Lower lobe of right lung (tissue), 2 donors: Measurements from ENCODE around the gene SNX27. TPM values are rescaled to one million over a fixed set of nuclear protein-coding genes. Genes with fewer than 3 reads are reported as not detected.

Experiments
- ATAC-seq, 2 donors: fragments of 200-7000 bp; cut with Tn5 transposase; one replicate each; pipeline ENCODE4 v1.9.1; 2020 to 2022; ENCODE audit warnings: mild to moderate bottlenecking in 2 of 2, moderate library complexity in 2 of 2
- DNase-seq: peaks from one replicate; pipeline ENCODE4 v3.0.0-alpha.2; 2020
- H3K27ac ChIP-seq: fragments of 200-600 bp; one replicate; pipeline ENCODE4 v1.8.0; 2022
- H3K27me3 ChIP-seq: fragments of 200-600 bp; one replicate; pipeline ENCODE4 v1.8.0; 2022; ENCODE audit warnings: low read depth
- H3K36me3 ChIP-seq: fragments of 200-600 bp; one replicate; pipeline ENCODE4 v1.8.0; 2022; ENCODE audit warnings: mild to moderate bottlenecking
- H3K4me1 ChIP-seq: fragments of 200-600 bp; one replicate; pipeline ENCODE4 v1.8.0; 2022
- H3K4me3 ChIP-seq: fragments of 200-600 bp; one replicate; pipeline ENCODE4 v1.8.0; 2022; ENCODE audit warnings: mild to moderate bottlenecking
- H3K9me3 ChIP-seq: fragments of 200-600 bp; one replicate; pipeline ENCODE4 v1.8.0; 2022
- intact Hi-C: fragments of 100-400 bp; cut with DNase I; formaldehyde crosslinking; loops from one replicate; pipeline ENCODE4 v1.11.0; 2022
- total RNA-seq: library from RNA; stranded (reverse); fragmentation: NEBNext Ultra II Directional; extraction: Animal tissue kit (Norgen Biotek cat#: 25700); gene quantifications from one replicate; pipeline ENCODE4 v1.2.1, GENCODE V29; 2021
- TF ChIP-seq, protein P1 (sequence below): fragments of 200-600 bp; IDR thresholded peaks from one replicate; pipeline ENCODE4 v1.8.0; 2022; ENCODE audit warnings: antibody characterized with exemption, mild to moderate bottlenecking
- donor health status: DM: no; HTN: yes; CAD: no; lungs with severe emphysema.

The SNX27 gene
- total RNA-seq, 1 donor from 2014 or later: 66.5 TPM

GRCh38 chr1:151705753-151706463 lies 94.1 kb downstream of the SNX27 start:
- H3K27ac ChIP-seq: no peak overlapping the region
- H3K9me3 ChIP-seq: no peaks in the 10 kb centered on the region
- no peaks in the 10 kb centered on the region for H3K27me3 ChIP-seq
- no peak overlapping the region for H3K4me3 ChIP-seq
- peaks cover 14% of the 10 kb centered on the region for H3K36me3 ChIP-seq
- ATAC-seq: peak; percentile 25 to 39
- intact Hi-C loops: no loop called here
- TF ChIP-seq, protein P1, sequence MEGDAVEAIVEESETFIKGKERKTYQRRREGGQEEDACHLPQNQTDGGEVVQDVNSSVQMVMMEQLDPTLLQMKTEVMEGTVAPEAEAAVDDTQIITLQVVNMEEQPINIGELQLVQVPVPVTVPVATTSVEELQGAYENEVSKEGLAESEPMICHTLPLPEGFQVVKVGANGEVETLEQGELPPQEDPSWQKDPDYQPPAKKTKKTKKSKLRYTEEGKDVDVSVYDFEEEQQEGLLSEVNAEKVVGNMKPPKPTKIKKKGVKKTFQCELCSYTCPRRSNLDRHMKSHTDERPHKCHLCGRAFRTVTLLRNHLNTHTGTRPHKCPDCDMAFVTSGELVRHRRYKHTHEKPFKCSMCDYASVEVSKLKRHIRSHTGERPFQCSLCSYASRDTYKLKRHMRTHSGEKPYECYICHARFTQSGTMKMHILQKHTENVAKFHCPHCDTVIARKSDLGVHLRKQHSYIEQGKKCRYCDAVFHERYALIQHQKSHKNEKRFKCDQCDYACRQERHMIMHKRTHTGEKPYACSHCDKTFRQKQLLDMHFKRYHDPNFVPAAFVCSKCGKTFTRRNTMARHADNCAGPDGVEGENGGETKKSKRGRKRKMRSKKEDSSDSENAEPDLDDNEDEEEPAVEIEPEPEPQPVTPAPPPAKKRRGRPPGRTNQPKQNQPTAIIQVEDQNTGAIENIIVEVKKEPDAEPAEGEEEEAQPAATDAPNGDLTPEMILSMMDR: no peak
- no peaks in the 10 kb centered on the region for H3K4me1 ChIP-seq
- DNase-seq: no peak

- TF ChIP-seq, protein P1: no peak
- H3K36me3 ChIP-seq: peaks cover 5% of the 10 kb centered on the region
- intact Hi-C loops: no loop called here
- no peak overlapping the region for H3K27ac ChIP-seq
- H3K9me3 ChIP-seq: no peaks in the 10 kb centered on the region
- no peak overlapping the region for H3K4me3 ChIP-seq
- ATAC-seq (no peak), DNase-seq (no peak)
- H3K27me3 ChIP-seq: no peaks in the 10 kb centered on the region
- H3K4me1 ChIP-seq: no peaks in the 10 kb centered on the region
Measured at GRCh38 chr1:151706464-151707415, 94.9 kb downstream of the SNX27 start.

DNA sequence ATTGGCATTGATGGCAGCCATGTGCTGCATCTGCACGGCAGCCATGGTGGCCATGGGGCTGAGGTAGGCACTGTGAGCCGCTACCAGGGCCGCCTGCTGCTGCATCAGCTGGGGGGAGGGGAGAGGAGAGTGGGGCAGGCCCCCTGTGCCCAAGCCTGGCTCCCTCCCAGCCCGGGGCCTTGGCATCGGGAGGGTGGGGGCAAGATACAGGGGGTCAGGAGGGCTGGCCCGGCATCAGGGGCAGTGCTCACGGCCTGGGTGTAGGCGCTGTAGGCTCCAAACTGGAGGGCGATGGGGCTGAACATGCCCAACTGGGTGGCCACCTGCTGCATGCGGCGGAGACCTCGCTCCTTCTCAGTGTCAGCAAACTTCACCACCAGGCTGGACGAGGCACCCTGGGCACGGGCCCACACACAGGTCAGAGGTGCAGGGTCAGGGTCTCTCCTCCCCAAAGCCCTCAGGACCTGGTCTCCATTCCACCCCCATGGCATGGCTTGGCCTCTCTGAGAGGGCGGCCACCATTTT lies 95.8 kb downstream of the SNX27 start:
- DNase-seq (no peak), ATAC-seq (no peak)
- H3K27me3 ChIP-seq: no peaks in the 10 kb centered on the region
- intact Hi-C loops: no loop called here
- H3K9me3 ChIP-seq: no peaks in the 10 kb centered on the region
- TF ChIP-seq, protein P1: no peak
- no peak overlapping the region for H3K27ac ChIP-seq
- H3K36me3 ChIP-seq: no peaks in the 10 kb centered on the region
- H3K4me3 ChIP-seq: no peak overlapping the region
- no peaks in the 10 kb centered on the region for H3K4me1 ChIP-seq

DNA sequence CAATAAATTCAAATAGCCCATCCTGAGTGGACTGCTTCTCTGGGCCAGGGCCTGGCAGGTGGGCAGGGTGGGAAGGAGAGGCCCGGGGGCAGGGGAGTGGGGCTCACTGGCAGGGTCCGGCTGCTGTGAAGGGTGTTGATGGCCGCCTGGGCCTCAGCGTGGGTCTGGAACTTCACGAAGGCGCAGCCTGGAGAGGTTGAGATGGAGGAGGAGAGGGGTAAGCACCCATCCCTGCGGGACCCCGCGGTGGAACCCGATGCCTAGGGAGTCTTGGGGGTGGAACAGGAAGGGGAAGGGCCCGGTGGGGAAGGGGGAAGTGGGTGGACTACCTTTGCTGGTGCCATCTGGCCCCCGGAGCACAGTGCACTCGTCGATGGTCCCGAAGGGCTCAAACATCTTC lies 97.0 kb downstream of the SNX27 start:
- intact Hi-C loops: no loop called here
- H3K9me3 ChIP-seq: no peaks in the 10 kb centered on the region
- no peaks in the 10 kb centered on the region for H3K4me1 ChIP-seq
- ATAC-seq: no peak
- no peak overlapping the region for H3K27ac ChIP-seq
- TF ChIP-seq, protein P1: no peak
- H3K36me3 ChIP-seq: no peaks in the 10 kb centered on the region
- no peak overlapping the region for H3K4me3 ChIP-seq
- H3K27me3 ChIP-seq: no peaks in the 10 kb centered on the region
- DNase-seq: no peak

DNA sequence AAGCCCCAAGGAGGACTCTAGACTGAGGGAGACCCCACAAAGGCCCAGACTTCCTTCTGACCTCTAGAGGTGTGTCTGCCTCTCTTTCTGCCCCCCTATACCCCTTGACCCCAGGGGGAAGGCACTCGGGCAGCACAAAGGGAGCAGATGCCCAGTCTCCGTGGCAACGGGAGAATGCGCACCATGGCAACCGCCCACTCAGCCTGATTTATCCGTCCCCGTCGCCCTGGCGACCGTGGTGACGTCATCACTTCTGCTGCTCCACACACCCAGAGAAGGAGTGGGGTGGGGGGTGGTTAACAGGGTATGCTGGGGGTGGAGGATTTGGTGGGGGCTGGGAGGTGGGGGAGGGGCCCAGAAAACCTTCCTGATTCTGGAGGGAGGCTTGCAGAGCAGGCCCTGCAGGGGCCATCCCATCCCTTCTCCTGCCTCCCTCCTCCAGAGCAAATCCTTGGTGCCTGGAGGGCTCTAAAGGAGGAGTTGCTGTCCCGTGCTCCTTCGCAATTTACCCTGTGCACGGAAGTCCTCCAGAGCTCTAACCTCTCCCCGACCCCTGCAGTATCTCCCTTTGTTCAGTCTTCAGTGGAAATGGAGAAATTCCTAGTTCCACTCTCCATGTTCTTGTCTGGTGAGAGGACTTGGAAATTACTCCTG lies 98.5 kb downstream of the SNX27 start:
- TF ChIP-seq, protein P1: no peak
- Histone ChIP-seq H3K27me3 (no peaks in the 10 kb centered on the region), H3K27ac (no peak overlapping the region), H3K4me1 (no peaks in the 10 kb centered on the region), H3K4me3 (no peak overlapping the region), H3K36me3 (no peaks in the 10 kb centered on the region), H3K9me3 (no peaks in the 10 kb centered on the region)
- DNase-seq (no peak), ATAC-seq (no peak)
- intact Hi-C loops: no loop called here
